ENCODE measurements around the gene GUCY2D. TPM values are rescaled to one million over a fixed set of nuclear protein-coding genes. Genes with fewer than 3 reads are reported as not detected.

The GUCY2D gene
- total RNA-seq, 1 experiment from 2014 or later = 1.7 TPM

- Mint-ChIP-seq H3K27ac (ENCODE audit: unreplicated experiment) (no peak overlapping the region), H3K27me3 (ENCODE audit: insufficient read depth, unreplicated experiment) (no peaks in the 10 kb centered on the region), H3K36me3 (ENCODE audit: insufficient read depth, unreplicated experiment) (peaks cover 6% of the 10 kb centered on the region), H3K4me3 (ENCODE audit: unreplicated experiment) (no peak overlapping the region), H3K4me1 (ENCODE audit: low read depth, unreplicated experiment) (peaks cover 13% of the 10 kb centered on the region), H3K9me3 (ENCODE audit: unreplicated experiment) (no peaks in the 10 kb centered on the region)
- DNase-seq = no peak
- ChIA-PET POLR2A (no interaction called here), CTCF (no interaction called here)
- no peaks in the 10 kb centered on the region for H3K36me3 ChIP-seq (ENCODE audit: control insufficient read depth, insufficient read depth, low read length)
- peaks cover 14% of the 10 kb centered on the region for H3K4me1 ChIP-seq
- no peaks in the 10 kb centered on the region for H3K9me3 ChIP-seq
- H3K4me3 ChIP-seq (ENCODE audit: low read depth, low read length) = no peak overlapping the region
- BruUV-seq (replicated peaks) = no TSS peak
- intact Hi-C loops (cut with micrococcal nuclease; ENCODE audit: unreplicated experiment) = no loop called here
- TF ChIP-seq CTCF (IDR thresholded peaks at IDR 0.05; ENCODE audit: insufficient read depth in 1 of 2, low read depth in 1 of 2, low read length in 1 of 2, severe bottlenecking in 1 of 2, unreplicated experiment in 1 of 2) = no peak
- no peaks in the 10 kb centered on the region for H3K27me3 ChIP-seq (replicated peaks; ENCODE audit: control insufficient read depth, insufficient read depth, low read length)
Observed at GRCh38 chr17:8053600-8053999, 51.2 kb downstream of the GUCY2D start.

GRCh38 chr17:8055851-8056231 is 53.4 kb downstream of the GUCY2D start:
- H3K36me3 Mint-ChIP-seq (ENCODE audit: insufficient read depth, unreplicated experiment) = peaks cover 6% of the 10 kb centered on the region
- no peaks in the 10 kb centered on the region for H3K9me3 ChIP-seq
- no peak for TF ChIP-seq CTCF (IDR thresholded peaks at IDR 0.05; ENCODE audit: insufficient read depth in 1 of 2, low read depth in 1 of 2, low read length in 1 of 2, severe bottlenecking in 1 of 2, unreplicated experiment in 1 of 2)
- peaks cover 13% of the 10 kb centered on the region for H3K4me1 Mint-ChIP-seq (ENCODE audit: low read depth, unreplicated experiment)
- BruUV-seq (replicated peaks) = no TSS peak
- H3K4me3 Mint-ChIP-seq (ENCODE audit: unreplicated experiment) = peak overlapping the region; percentile 83
- H3K36me3 ChIP-seq (ENCODE audit: control insufficient read depth, insufficient read depth, low read length) = no peaks in the 10 kb centered on the region
- POLR2A ChIA-PET = interaction anchor here (0.6 to 1.4 kb wide), 5 partner anchors 40 to 472 kb away, joined by 3 to 8 read pairs (median 3); partner anchors contain the start of gene TP53
- H3K4me1 ChIP-seq = peaks cover 14% of the 10 kb centered on the region
- DNase-seq = no peak
- no peaks in the 10 kb centered on the region for H3K27me3 ChIP-seq (replicated peaks; ENCODE audit: control insufficient read depth, insufficient read depth, low read length)
- peak overlapping the region; percentile 90 for H3K27ac Mint-ChIP-seq (ENCODE audit: unreplicated experiment)
- no peaks in the 10 kb centered on the region for H3K9me3 Mint-ChIP-seq (ENCODE audit: unreplicated experiment)
- CTCF ChIA-PET = interaction anchor here (0.6 to 2.8 kb wide), 6 partner anchors 14 to 123 kb away, joined by 3 to 25 read pairs (median 5); no protein-coding TSS in a partner anchor
- intact Hi-C loops (cut with micrococcal nuclease; ENCODE audit: unreplicated experiment) = loop anchor here (1.0 to 2.0 kb wide), 6 partner anchors 15 to 193 kb away; partner anchors contain the start of gene ALOXE3
- no peak overlapping the region for H3K4me3 ChIP-seq (ENCODE audit: low read depth, low read length)
- H3K27me3 Mint-ChIP-seq (ENCODE audit: insufficient read depth, unreplicated experiment) = no peaks in the 10 kb centered on the region

GRCh38 chr17:8056232-8056975 is 54.0 kb downstream of the GUCY2D start:
- no peak for TF ChIP-seq CTCF (IDR thresholded peaks at IDR 0.05; ENCODE audit: insufficient read depth in 1 of 2, low read depth in 1 of 2, low read length in 1 of 2, severe bottlenecking in 1 of 2, unreplicated experiment in 1 of 2)
- H3K4me3 ChIP-seq (ENCODE audit: low read depth, low read length) = peak overlapping the region; percentile 46
- CTCF ChIA-PET = interaction anchor here (0.6 to 2.8 kb wide), 9 partner anchors 15 to 199 kb away, joined by 3 to 25 read pairs (median 4); partner anchors contain the start of gene NAA38
- peak overlapping the region; percentile 90 for H3K27ac Mint-ChIP-seq (ENCODE audit: unreplicated experiment)
- intact Hi-C loops (cut with micrococcal nuclease; ENCODE audit: unreplicated experiment) = loop anchor here (2.0 kb wide), 5 partner anchors 16 to 194 kb away; partner anchors contain the start of gene ALOXE3
- H3K4me3 Mint-ChIP-seq (ENCODE audit: unreplicated experiment) = peak overlapping the region; percentile 83
- TSS peak; percentile 80 for BruUV-seq (replicated peaks)
- H3K27me3 ChIP-seq (replicated peaks; ENCODE audit: control insufficient read depth, insufficient read depth, low read length) = no peaks in the 10 kb centered on the region
- peak; percentile 80 to 88 for DNase-seq
- peaks cover 14% of the 10 kb centered on the region for H3K4me1 ChIP-seq
- H3K36me3 Mint-ChIP-seq (ENCODE audit: insufficient read depth, unreplicated experiment) = peaks cover 6% of the 10 kb centered on the region
- no peaks in the 10 kb centered on the region for H3K36me3 ChIP-seq (ENCODE audit: control insufficient read depth, insufficient read depth, low read length)
- H3K4me1 Mint-ChIP-seq (ENCODE audit: low read depth, unreplicated experiment) = peaks cover 13% of the 10 kb centered on the region
- no peaks in the 10 kb centered on the region for H3K27me3 Mint-ChIP-seq (ENCODE audit: insufficient read depth, unreplicated experiment)
- no peaks in the 10 kb centered on the region for H3K9me3 ChIP-seq
- POLR2A ChIA-PET = interaction anchor here (0.6 to 1.4 kb wide), 11 partner anchors 15 to 472 kb away, joined by 3 to 8 read pairs (median 3); partner anchors contain the start of genes RNF227 and TP53
- no peaks in the 10 kb centered on the region for H3K9me3 Mint-ChIP-seq (ENCODE audit: unreplicated experiment)

Measured in Caco-2 (cell line).